Hepatocyte (in vitro differentiated cells): ENCODE results near the gene PIP5K1C. TPM values are rescaled to one million over a fixed set of nuclear protein-coding genes. Genes with fewer than 3 reads are reported as not detected.
A peak's percentile ranks its signal among the peaks of the same experiment; 100 is the strongest.

Source experiments
- DNase-seq: peaks from one replicate; pipeline ENCODE4 v3.0.0-alpha.2; 2016; ENCODE audit warnings: low spot score
- H2AFZ ChIP-seq: fragments of 200-600 bp; sonication (generic); 2 replicates; pipeline ENCODE4 v1.6.0; 2016; ENCODE audit warnings: antibody characterized with exemption, mild to moderate bottlenecking
- H3K27ac ChIP-seq: fragments of 200-600 bp; sonication (generic); 2 replicates; pipeline ENCODE4 v1.5.1; 2016; ENCODE audit warnings: mild to moderate bottlenecking
- H3K27me3 ChIP-seq: fragments of 200-600 bp; sonication (generic); 2 replicates; pipeline ENCODE4 v1.6.1; 2016
- H3K36me3 ChIP-seq: fragments of 200-600 bp; sonication (generic); replicated peaks from 2 replicates; pipeline ENCODE4 v1.5.1; 2016; ENCODE audit warnings: low read depth; ENCODE audit not compliant: insufficient read depth
- H3K4me1 ChIP-seq: fragments of 200-600 bp; sonication (generic); 2 replicates; pipeline ENCODE4 v1.5.1; 2016; ENCODE audit warnings: mild to moderate bottlenecking, moderate library complexity; ENCODE audit not compliant: insufficient read depth
- H3K4me2 ChIP-seq: fragments of 200-600 bp; sonication (generic); 2 replicates; pipeline ENCODE4 v1.6.0; 2016
- H3K4me3 ChIP-seq: fragments of 200-600 bp; sonication (generic); 2 replicates; pipeline ENCODE4 v1.5.1; 2016; ENCODE audit warnings: mild to moderate bottlenecking
- H3K79me2 ChIP-seq: fragments of 200-600 bp; sonication (generic); 2 replicates; pipeline ENCODE4 v1.6.0; 2017; ENCODE audit warnings: mild to moderate bottlenecking
- H3K9me2 ChIP-seq: fragments of 200-600 bp; sonication (generic); replicated peaks from 2 replicates; pipeline ENCODE4 v1.6.0; 2017; ENCODE audit warnings: mild to moderate bottlenecking; ENCODE audit not compliant: insufficient read depth
- H3K9me3 ChIP-seq: fragments of 200-600 bp; sonication (generic); 2 replicates; pipeline ENCODE4 v1.5.1; 2016; ENCODE audit warnings: low read depth, mild to moderate bottlenecking
- H4K20me1 ChIP-seq: fragments of 200-600 bp; sonication (generic); 2 replicates; pipeline ENCODE4 v1.6.0; 2016; ENCODE audit warnings: mild to moderate bottlenecking; ENCODE audit not compliant: insufficient read depth, poor library complexity, severe bottlenecking
- CTCF ChIP-seq: fragments of 200-600 bp; sonication (generic); IDR thresholded peaks from 2 replicates; pipeline ENCODE4 v1.5.1; 2016; ENCODE audit warnings: antibody characterized with exemption, mild to moderate bottlenecking; ENCODE audit not compliant: poor library complexity
- EZH2 ChIP-seq: fragments of 200-600 bp; sonication (generic); IDR thresholded peaks from 2 replicates; pipeline ENCODE4 v1.6.1; 2016; ENCODE audit warnings: antibody characterized with exemption, mild to moderate bottlenecking, borderline replicate concordance
- EZH2phosphoT487 ChIP-seq: fragments of 200-600 bp; sonication (generic); IDR thresholded peaks from one replicate; pipeline ENCODE4 v1.6.1; 2018; ENCODE audit warnings: antibody characterized with exemption, mild to moderate bottlenecking, low read depth, moderate library complexity; ENCODE audit not compliant: unreplicated experiment, severe bottlenecking
- WGBS: methylation state at CpG from one replicate; pipeline ENCODE4 v1.1.6; 2016; ENCODE audit warnings: low lambda C conversion rate; ENCODE audit errors: missing lambda C conversion rate; 5-methylcytosine and 5-hydroxymethylcytosine counted together
- polyA plus RNA-seq: library from polyadenylated mRNA; unstranded; fragments of >200 nt; fragmentation: Nextera tagmentation; extraction: Ambion mirVana; gene quantifications from 2 replicates; pipeline ENCODE4 v1.2.1, GENCODE V29; 2016
- total RNA-seq: library from RNA; depleted of rRNA; stranded (reverse); fragments of >200 nt; gene quantifications from 2 replicates; pipeline ENCODE4 v1.2.3, GENCODE V29; 2014

Gene PIP5K1C
- total and polyA plus RNA-seq, 2 experiments from 2014 or later, result 20.7 to 37.1 TPM

GRCh38 chr19:3672575-3672948 is 27.7 kb downstream of the PIP5K1C start:
- 97% methylated on average over 6 of the region's 8 CpGs for WGBS
- Histone ChIP-seq H3K4me3 (no peak overlapping the region), H3K9me3 (no peaks in the 10 kb centered on the region), H2AFZ (no peak overlapping the region), H3K36me3 (no peaks in the 10 kb centered on the region), H3K4me2 (no peak overlapping the region), H3K27ac (no peak overlapping the region), H3K27me3 (no peaks in the 10 kb centered on the region), H3K9me2 (no peaks in the 10 kb centered on the region), H3K79me2 (peaks cover 47% of the 10 kb centered on the region), H3K4me1 (peaks cover 35% of the 10 kb centered on the region), H4K20me1 (peaks cover 19% of the 10 kb centered on the region)
- TF ChIP-seq CTCF (no peak), EZH2phosphoT487 (no peak), EZH2 (no peak)
- DNase-seq, result no peak

GRCh38 chr19:3671680-3672574 is 28.3 kb downstream of the PIP5K1C start:
- Histone ChIP-seq H2AFZ (no peak overlapping the region), H4K20me1 (peaks cover 19% of the 10 kb centered on the region)

GRCh38 chr19:3670796-3671679 is 29.2 kb downstream of the PIP5K1C start:
- peaks cover 37% of the 10 kb centered on the region for H3K79me2 ChIP-seq
- no peak overlapping the region for H2AFZ ChIP-seq
- 76% methylated on average over 37 of the region's 45 CpGs for WGBS
- peaks cover 35% of the 10 kb centered on the region for H3K4me1 ChIP-seq
- no peak for TF ChIP-seq EZH2phosphoT487
- TF ChIP-seq EZH2, result no peak
- TF ChIP-seq CTCF, result no peak
- no peak overlapping the region for H3K4me3 ChIP-seq
- H3K4me2 ChIP-seq, result peak overlapping the region; percentile 56
- peaks cover 19% of the 10 kb centered on the region for H4K20me1 ChIP-seq
- no peaks in the 10 kb centered on the region for H3K36me3 ChIP-seq
- H3K9me2 ChIP-seq, result no peaks in the 10 kb centered on the region
- no peaks in the 10 kb centered on the region for H3K9me3 ChIP-seq
- peak; percentile 42 for DNase-seq
- H3K27me3 ChIP-seq, result no peaks in the 10 kb centered on the region
- peak overlapping the region; percentile 84 for H3K27ac ChIP-seq

More at GRCh38 chr19:3671680-3672574, 28.3 kb downstream of the PIP5K1C start:
- Histone ChIP-seq H3K79me2 (peaks cover 46% of the 10 kb centered on the region), H3K4me2 (peak overlapping the region; percentile 56), H3K9me3 (no peaks in the 10 kb centered on the region), H3K36me3 (no peaks in the 10 kb centered on the region), H3K9me2 (no peaks in the 10 kb centered on the region), H3K4me1 (peaks cover 35% of the 10 kb centered on the region), H3K27me3 (no peaks in the 10 kb centered on the region), H3K4me3 (no peak overlapping the region), H3K27ac (peak overlapping the region; percentile 84)
- no peak for TF ChIP-seq EZH2phosphoT487
- TF ChIP-seq EZH2, result no peak
- no peak for TF ChIP-seq CTCF
- WGBS, result 80% methylated on average over 38 of the region's 40 CpGs
- no peak for DNase-seq
